Measurements from ENCODE around the gene ITGB3. TPM values are rescaled to one million over a fixed set of nuclear protein-coding genes. Genes with fewer than 3 reads are reported as not detected.

Gene ITGB3
- total and polyA plus RNA-seq, 7 donors = 0.69 to 62.7 (median 28.5) TPM

GRCh38 chr17:47273245-47273644 is 19.6 kb downstream of the ITGB3 start:
- DNase-seq = no peak
- 92 to 95% methylated on average over 2 of the region's 2 CpGs for WGBS, 2 donors
- peak overlapping the region; percentile 86 to 92 (median 88) for H3K27ac ChIP-seq
- H3K27me3 ChIP-seq = no peaks in the 10 kb centered on the region
- no peaks in the 10 kb centered on the region for H3K36me3 ChIP-seq
- peaks cover 0 to 63% (median 51%) of the 10 kb centered on the region in 4 donors for H3K4me1 ChIP-seq
- TF ChIP-seq POLR2A (IDR thresholded peaks at IDR 0.05) (no peak), POLR2AphosphoS5 (IDR thresholded peaks at IDR 0.05) (no peak), CTCF (IDR thresholded peaks at IDR 0.05) (no peak), EP300 (IDR thresholded peaks at IDR 0.05) (no peak)
- no peak overlapping the region for H3K4me3 ChIP-seq
- H3K9me3 ChIP-seq = no peaks in the 10 kb centered on the region
- intact Hi-C loops (cut with DNase I) = no loop called here

GRCh38 chr17:47274319-47275069 is 20.9 kb downstream of the ITGB3 start:
- Histone ChIP-seq H3K27ac (peak overlapping the region; percentile 86 to 92 (median 88)), H3K4me1 (peaks cover 0 to 68% (median 59%) of the 10 kb centered on the region in 4 donors)
- WGBS, 2 donors = 89 to 90% methylated on average over 5 of the region's 5 CpGs

GRCh38 chr17:47275245-47275984 is 21.8 kb downstream of the ITGB3 start:
- H3K36me3 ChIP-seq = no peaks in the 10 kb centered on the region
- TF ChIP-seq POLR2AphosphoS5 (IDR thresholded peaks at IDR 0.05) (peak; percentile 77 to 91 (median 80)), EP300 (IDR thresholded peaks at IDR 0.05) (peak; percentile 39 to 93 (median 55)), CTCF (IDR thresholded peaks at IDR 0.05) (no peak), POLR2A (IDR thresholded peaks at IDR 0.05) (no peak)
- intact Hi-C loops (cut with DNase I) = loop anchor here (2.0 kb wide), 1 partner anchor 21 kb away; no protein-coding TSS in a partner anchor
- peaks cover 0 to 69% (median 64%) of the 10 kb centered on the region in 4 donors for H3K4me1 ChIP-seq
- H3K27ac ChIP-seq = peak overlapping the region; percentile 86 to 92 (median 88)
- WGBS, 2 donors = 62 to 74% methylated on average over 13 of the region's 13 CpGs
- H3K27me3 ChIP-seq = no peaks in the 10 kb centered on the region
- H3K9me3 ChIP-seq = no peaks in the 10 kb centered on the region
- DNase-seq = peak; percentile 98
- no peak overlapping the region for H3K4me3 ChIP-seq

More at GRCh38 chr17:47274319-47275069, 20.9 kb downstream of the ITGB3 start:
- Histone ChIP-seq H3K36me3 (no peaks in the 10 kb centered on the region), H3K27me3 (no peaks in the 10 kb centered on the region), H3K4me3 (no peak overlapping the region), H3K9me3 (no peaks in the 10 kb centered on the region)
- DNase-seq = peak; percentile 76
- TF ChIP-seq POLR2AphosphoS5 (IDR thresholded peaks at IDR 0.05) (peak in 1 of 4 donors; percentile 11), POLR2A (IDR thresholded peaks at IDR 0.05) (no peak)
- intact Hi-C loops (cut with DNase I) = loop anchor here (2.0 kb wide), 1 partner anchor 20 kb away; no protein-coding TSS in a partner anchor

GRCh38 chr17:47276444-47276843 is 22.8 kb downstream of the ITGB3 start:
- H3K36me3 ChIP-seq = no peaks in the 10 kb centered on the region
- H3K4me1 ChIP-seq = peaks cover 0 to 80% (median 71%) of the 10 kb centered on the region in 4 donors
- H3K9me3 ChIP-seq = no peaks in the 10 kb centered on the region
- H3K4me3 ChIP-seq = no peak overlapping the region
- TF ChIP-seq POLR2A (IDR thresholded peaks at IDR 0.05) (no peak), POLR2AphosphoS5 (IDR thresholded peaks at IDR 0.05) (no peak), EP300 (IDR thresholded peaks at IDR 0.05) (no peak), CTCF (IDR thresholded peaks at IDR 0.05) (no peak)
- 56 to 77% methylated on average over 3 of the region's 3 CpGs for WGBS, 2 donors
- no peak for DNase-seq
- intact Hi-C loops (cut with DNase I) = no loop called here
- peak overlapping the region; percentile 86 to 92 (median 88) for H3K27ac ChIP-seq
- no peaks in the 10 kb centered on the region for H3K27me3 ChIP-seq

GRCh38 chr17:47276868-47277267 is 23.2 kb downstream of the ITGB3 start:
- Histone ChIP-seq H3K27ac (peak overlapping the region; percentile 86 to 92 (median 88)), H3K27me3 (no peaks in the 10 kb centered on the region), H3K4me1 (peaks cover 0 to 83% (median 71%) of the 10 kb centered on the region in 4 donors), H3K9me3 (no peaks in the 10 kb centered on the region), H3K4me3 (no peak overlapping the region), H3K36me3 (no peaks in the 10 kb centered on the region)
- intact Hi-C loops (cut with DNase I) = no loop called here
- WGBS, 2 donors = 30 to 50% methylated on average over 10 of the region's 10 CpGs
- peak; percentile 94 for DNase-seq
- TF ChIP-seq POLR2A (IDR thresholded peaks at IDR 0.05) (no peak), CTCF (IDR thresholded peaks at IDR 0.05) (no peak), POLR2AphosphoS5 (IDR thresholded peaks at IDR 0.05) (peak; percentile 46 to 68 (median 57)), EP300 (IDR thresholded peaks at IDR 0.05) (peak in 1 of 4 donors; percentile 10)

Data from sigmoid colon (tissue), 7 donors.